Panc1 (cell line): ENCODE data around the gene ENDOV.

Source experiments
- CTCF ChIP-seq: fragments of 450-650 bp; IDR thresholded peaks from 2 replicates; pipeline ENCODE4 v1.5.1; 2017; ENCODE audit warnings: mild to moderate bottlenecking
- POLR2AphosphoS5 ChIP-seq: IDR thresholded peaks from 2 replicates; pipeline ENCODE4 v1.6.1; 2012; ENCODE audit warnings: mild to moderate bottlenecking, low read depth, low read length, moderate library complexity

DNA sequence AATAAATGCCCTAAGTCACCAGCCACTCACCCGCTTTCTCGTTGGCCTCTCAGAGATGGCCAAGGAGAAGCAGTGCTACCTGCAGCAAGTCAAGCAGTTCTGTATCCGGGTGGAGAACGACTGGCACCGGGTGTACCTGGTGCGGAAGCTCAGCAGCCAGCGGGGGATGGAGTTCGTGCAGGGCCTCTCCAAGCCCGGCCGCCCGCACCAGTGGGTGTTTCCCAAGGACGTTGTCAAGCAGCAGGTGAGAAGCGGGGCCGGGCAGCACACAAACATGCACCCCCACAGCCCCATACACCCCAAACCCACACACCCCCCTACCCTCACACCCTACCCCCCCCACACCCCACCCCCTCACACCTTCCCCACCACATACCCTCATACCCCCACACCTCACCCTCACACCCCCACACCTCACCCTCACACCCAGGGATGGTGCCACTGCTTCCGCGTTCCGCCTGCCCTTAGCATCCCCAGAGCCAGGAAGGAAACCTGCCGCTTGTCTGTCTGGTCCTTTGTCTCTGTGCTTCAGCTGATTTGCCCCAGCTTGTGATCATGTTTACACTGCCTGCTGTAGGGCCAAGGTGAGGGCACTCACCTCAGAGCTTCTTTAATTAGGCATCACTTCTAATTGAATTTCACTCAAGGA, 41.9 kb upstream of the ENDOV start:
- TF ChIP-seq POLR2AphosphoS5 (no peak), CTCF (no peak)
